ENCODE data around the gene PDE1C. TPM values are rescaled to one million over a fixed set of nuclear protein-coding genes. Genes with fewer than 3 reads are reported as not detected.

The PDE1C gene
- total RNA-seq, 2 experiments from 2014 or later, result not detected

DNA sequence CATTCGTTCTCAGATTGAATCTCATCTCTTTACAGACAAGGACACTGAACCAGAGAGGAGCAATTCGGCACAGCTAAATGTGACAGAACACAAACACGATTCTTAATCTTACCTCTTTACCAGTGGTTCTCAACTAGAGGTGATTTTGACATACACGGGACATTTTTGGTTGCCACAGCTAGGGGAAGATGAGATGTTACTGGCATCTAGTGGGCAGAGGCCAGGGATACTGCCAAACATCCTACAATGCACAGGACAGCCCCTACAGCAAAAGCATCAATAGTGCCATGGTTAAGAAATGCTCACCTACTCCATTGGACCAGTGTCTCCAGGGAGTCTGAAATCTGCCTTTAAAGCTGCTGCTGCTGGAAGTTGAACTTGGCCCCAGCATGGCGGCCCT is 27.3 kb downstream of the PDE1C start:
- Mint-ChIP-seq H3K4me1 (no peaks in the 10 kb centered on the region), H3K27me3 (no peaks in the 10 kb centered on the region), H3K36me3 (ENCODE audit: low read depth) (no peaks in the 10 kb centered on the region), H3K9me3 (ENCODE audit: low read depth) (no peaks in the 10 kb centered on the region), H3K4me3 (no peak overlapping the region), H3K27ac (no peak overlapping the region)
- intact Hi-C loops (cut with DNase I, micrococcal nuclease), result no loop called here
- CTCF ChIA-PET, result no interaction called here
- ATAC-seq, result no peak
- POLR2A ChIA-PET, result no interaction called here
- no peak for DNase-seq

DNA sequence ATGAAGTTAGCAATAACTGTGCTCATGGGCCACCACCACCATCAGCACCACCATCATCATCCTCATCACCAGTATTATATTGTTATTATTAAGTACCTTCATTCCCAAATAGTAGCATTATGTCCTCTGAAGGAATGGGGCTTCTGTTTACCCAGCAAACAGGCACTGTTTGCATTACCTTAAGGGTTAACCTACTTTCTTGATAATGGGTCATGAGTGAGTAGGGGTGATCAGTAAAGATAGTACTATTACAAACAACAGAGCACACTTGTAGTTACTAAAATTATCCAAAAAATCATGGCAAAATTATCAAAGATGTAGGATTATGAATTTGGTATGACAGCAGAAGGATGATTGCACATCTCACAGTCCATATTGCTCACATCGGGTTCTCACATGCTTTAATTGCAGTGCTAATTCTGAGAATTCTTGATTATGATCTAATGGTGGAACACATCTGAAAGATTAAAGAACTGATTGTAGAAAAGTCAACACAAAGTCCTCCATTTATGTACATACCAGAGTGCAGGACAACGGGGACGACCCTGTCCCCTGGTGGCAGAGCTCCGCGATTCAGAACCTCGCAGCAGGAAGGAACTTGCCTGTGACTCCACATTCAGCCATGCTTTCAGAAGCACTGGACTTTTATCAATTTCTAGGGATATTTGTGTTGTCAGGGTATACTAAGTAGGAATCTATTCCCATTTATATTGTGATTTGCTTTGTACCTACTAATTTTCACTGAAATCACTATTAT is 31.0 kb downstream of the PDE1C start:
- DNase-seq (no peak), ATAC-seq (no peak)
- intact Hi-C loops (cut with DNase I, micrococcal nuclease), result no loop called here
- Mint-ChIP-seq H3K9me3 (ENCODE audit: low read depth) (peaks cover 1% of the 10 kb centered on the region), H3K4me3 (no peak overlapping the region), H3K27ac (no peak overlapping the region), H3K27me3 (peaks cover 2% of the 10 kb centered on the region), H3K36me3 (ENCODE audit: low read depth) (no peaks in the 10 kb centered on the region), H3K4me1 (no peaks in the 10 kb centered on the region)
- POLR2A ChIA-PET, result no interaction called here
- CTCF ChIA-PET, result no interaction called here

DNA sequence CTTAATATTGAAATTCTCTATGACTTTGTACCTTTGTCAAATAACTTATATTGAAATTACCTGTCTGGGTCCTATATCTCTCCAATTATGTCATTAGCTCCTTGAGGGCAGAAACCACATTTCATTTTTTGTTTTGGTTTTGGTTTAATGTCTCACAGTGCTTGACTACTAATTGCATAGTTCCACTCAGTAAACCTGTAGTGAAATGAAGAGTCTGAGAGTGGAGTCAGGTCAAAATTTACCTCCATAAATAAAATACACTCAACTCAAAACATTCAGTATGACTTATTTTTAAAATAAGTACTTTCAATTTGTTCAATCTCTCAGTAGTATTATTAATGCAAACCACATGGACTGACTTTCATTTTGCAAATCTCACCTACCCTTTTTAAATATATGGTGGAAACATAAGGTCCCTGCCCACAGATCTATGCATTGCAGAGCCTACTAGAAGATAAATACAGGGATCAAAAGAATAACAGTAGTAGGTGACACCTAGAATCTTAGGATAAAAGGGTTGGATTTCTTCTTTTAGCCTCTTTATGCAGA is 32.5 kb downstream of the PDE1C start:
- H3K4me3 Mint-ChIP-seq, result no peak overlapping the region
- ChIA-PET POLR2A (no interaction called here), CTCF (interaction anchor here (0.7 kb wide), 1 partner anchor 901 kb away, joined by 3 read pairs; no protein-coding TSS in a partner anchor)
- H3K9me3 Mint-ChIP-seq (ENCODE audit: low read depth), result peaks cover 1% of the 10 kb centered on the region
- intact Hi-C loops (cut with DNase I, micrococcal nuclease), result no loop called here
- no peak overlapping the region for H3K27ac Mint-ChIP-seq
- ATAC-seq, result no peak
- peaks cover 2% of the 10 kb centered on the region for H3K27me3 Mint-ChIP-seq
- no peaks in the 10 kb centered on the region for H3K4me1 Mint-ChIP-seq
- DNase-seq, result no peak
- H3K36me3 Mint-ChIP-seq (ENCODE audit: low read depth), result no peaks in the 10 kb centered on the region

DNA sequence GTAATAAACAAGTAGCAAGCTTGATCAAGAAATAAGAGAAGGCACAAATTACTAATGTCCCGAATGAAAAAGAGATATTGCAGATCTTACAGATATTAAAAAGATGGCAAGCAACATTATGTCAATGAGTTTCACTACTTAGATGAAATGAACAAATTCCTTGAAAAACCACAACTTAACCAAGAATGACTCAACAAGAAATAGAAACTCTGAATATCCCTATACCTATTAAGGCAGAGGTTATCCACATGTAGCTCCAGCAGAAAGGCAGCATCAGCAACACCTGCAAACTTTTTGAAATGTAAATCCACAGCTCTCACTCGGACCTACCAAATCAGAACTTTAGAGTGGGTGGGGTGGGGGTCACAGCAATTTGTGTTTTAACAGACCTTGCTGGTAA is 33.6 kb downstream of the PDE1C start:
- H3K4me1 Mint-ChIP-seq, result no peaks in the 10 kb centered on the region
- no peak overlapping the region for H3K27ac Mint-ChIP-seq
- DNase-seq (no peak), ATAC-seq (no peak)
- ChIA-PET POLR2A (no interaction called here), CTCF (interaction anchor here (0.6 kb wide), 1 partner anchor 55 kb away, joined by 3 read pairs; no protein-coding TSS in a partner anchor)
- no peak overlapping the region for H3K4me3 Mint-ChIP-seq
- no peaks in the 10 kb centered on the region for H3K36me3 Mint-ChIP-seq (ENCODE audit: low read depth)
- H3K27me3 Mint-ChIP-seq, result peaks cover 2% of the 10 kb centered on the region
- peaks cover 2% of the 10 kb centered on the region for H3K9me3 Mint-ChIP-seq (ENCODE audit: low read depth)
- intact Hi-C loops (cut with DNase I, micrococcal nuclease), result no loop called here

DNA sequence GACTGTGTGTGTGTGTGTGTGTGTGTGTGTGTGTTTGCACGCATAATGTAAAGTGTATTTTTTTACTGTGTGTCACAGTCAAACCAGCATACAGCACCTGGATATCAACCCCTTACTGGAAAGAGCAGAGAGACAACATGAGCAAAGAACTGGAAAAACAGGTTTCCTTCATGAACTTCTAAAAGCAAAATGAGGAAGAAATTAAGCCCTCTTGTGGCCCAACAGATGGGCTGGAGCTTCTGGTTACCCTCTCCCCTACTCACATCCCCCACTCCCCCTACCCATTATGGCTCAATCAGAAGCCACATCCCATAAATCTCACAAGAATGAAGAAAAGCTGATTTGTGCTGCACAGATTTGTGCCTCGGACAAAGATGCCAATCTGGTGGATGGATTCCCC is 36.2 kb downstream of the PDE1C start:
- intact Hi-C loops (cut with DNase I, micrococcal nuclease), result no loop called here
- Mint-ChIP-seq H3K27ac (no peak overlapping the region), H3K27me3 (peaks cover 2% of the 10 kb centered on the region), H3K4me1 (no peaks in the 10 kb centered on the region), H3K9me3 (ENCODE audit: low read depth) (peaks cover 4% of the 10 kb centered on the region), H3K36me3 (ENCODE audit: low read depth) (no peaks in the 10 kb centered on the region), H3K4me3 (no peak overlapping the region)
- no peak for DNase-seq
- CTCF ChIA-PET, result no interaction called here
- POLR2A ChIA-PET, result no interaction called here
- no peak for ATAC-seq

DNA sequence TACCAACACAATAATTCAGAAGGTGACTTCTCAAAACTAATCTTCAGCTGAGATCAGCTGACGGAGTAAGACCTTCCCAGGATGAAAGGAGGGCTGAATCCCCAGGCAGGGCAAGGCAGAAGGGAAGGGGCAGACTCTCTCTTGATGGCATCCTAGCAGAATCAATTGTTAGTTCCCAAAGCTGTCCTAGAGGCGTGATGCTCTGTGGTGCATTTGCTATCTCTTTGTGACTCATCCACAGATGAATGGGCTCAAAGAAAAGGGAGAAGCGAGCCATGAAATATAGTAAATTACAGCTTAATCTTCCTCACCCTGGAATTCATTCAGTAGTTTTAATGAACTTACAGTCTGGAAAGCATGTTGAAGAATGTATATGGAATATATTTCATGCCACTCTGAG is 37.2 kb downstream of the PDE1C start:
- intact Hi-C loops (cut with DNase I, micrococcal nuclease), result no loop called here
- H3K27me3 Mint-ChIP-seq, result peaks cover 2% of the 10 kb centered on the region
- DNase-seq (no peak), ATAC-seq (no peak)
- no peak overlapping the region for H3K4me3 Mint-ChIP-seq
- POLR2A ChIA-PET, result no interaction called here
- H3K27ac Mint-ChIP-seq, result no peak overlapping the region
- peaks cover 4% of the 10 kb centered on the region for H3K9me3 Mint-ChIP-seq (ENCODE audit: low read depth)
- CTCF ChIA-PET, result no interaction called here
- H3K36me3 Mint-ChIP-seq (ENCODE audit: low read depth), result no peaks in the 10 kb centered on the region
- H3K4me1 Mint-ChIP-seq, result no peaks in the 10 kb centered on the region

DNA sequence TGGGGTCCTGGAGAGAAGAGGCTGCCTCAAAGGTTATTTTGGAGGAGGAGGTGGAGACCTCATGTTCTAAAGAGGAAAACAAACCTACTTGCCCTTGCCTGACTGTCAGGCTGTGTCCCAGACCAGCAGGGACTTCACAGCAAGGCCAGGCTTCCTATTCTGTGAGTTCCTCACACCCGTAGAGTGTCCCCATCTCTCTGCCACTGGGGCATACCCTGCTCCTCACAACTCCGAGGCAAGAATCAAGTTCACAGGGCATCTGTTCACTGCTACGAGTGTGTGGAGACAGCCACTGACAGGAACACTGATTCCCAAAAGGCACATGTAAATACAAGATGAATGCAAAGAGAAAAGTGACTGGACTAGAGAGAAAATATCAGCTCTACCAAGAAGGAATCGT is 38.0 kb downstream of the PDE1C start:
- ChIA-PET CTCF (no interaction called here), POLR2A (no interaction called here)
- H3K36me3 Mint-ChIP-seq (ENCODE audit: low read depth), result no peaks in the 10 kb centered on the region
- intact Hi-C loops (cut with DNase I, micrococcal nuclease), result no loop called here
- peaks cover 4% of the 10 kb centered on the region for H3K9me3 Mint-ChIP-seq (ENCODE audit: low read depth)
- H3K4me1 Mint-ChIP-seq, result no peaks in the 10 kb centered on the region
- no peak overlapping the region for H3K27ac Mint-ChIP-seq
- no peak overlapping the region for H3K4me3 Mint-ChIP-seq
- no peak for DNase-seq
- H3K27me3 Mint-ChIP-seq, result peaks cover 2% of the 10 kb centered on the region
- no peak for ATAC-seq

DNA sequence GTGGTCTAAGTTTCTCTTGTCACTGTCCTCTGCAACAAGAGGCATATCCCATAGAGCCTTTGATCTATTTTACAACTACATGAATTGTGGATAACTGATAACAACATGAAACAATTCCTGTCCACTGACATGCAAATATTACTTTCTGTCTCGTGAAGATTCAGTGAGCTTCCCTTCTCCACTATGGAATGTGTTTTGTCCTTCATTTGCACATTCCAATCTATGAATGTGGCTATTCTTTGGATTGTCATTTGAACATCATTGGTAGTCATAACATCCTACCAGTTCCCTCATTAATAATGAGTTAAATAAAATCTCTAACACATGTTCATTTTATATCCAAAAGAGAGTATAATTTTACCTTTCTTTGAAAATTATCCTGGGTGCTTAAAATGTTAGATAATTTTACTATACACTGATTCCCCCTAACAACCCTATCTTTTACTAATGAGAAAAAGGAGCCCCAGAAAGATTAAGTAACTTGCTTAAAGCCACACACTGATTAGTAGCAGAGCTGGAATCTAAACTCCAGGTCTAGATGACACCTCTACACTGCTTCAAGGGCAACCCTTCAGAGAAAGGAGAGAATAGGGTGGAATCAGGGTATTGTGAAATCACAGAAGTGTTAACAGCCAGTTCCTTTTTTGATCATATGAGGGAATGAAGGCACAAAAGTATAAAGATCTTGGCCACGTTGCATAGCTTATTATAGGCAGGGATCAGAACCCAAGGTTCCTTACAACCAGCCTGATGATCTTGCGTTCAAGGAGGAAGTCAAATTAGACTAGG is 39.1 kb downstream of the PDE1C start:
- Mint-ChIP-seq H3K27ac (no peak overlapping the region), H3K4me3 (no peak overlapping the region), H3K27me3 (peaks cover 2% of the 10 kb centered on the region), H3K4me1 (no peaks in the 10 kb centered on the region), H3K36me3 (ENCODE audit: low read depth) (no peaks in the 10 kb centered on the region), H3K9me3 (ENCODE audit: low read depth) (peaks cover 7% of the 10 kb centered on the region)
- DNase-seq (no peak), ATAC-seq (no peak)
- ChIA-PET POLR2A (no interaction called here), CTCF (no interaction called here)
- intact Hi-C loops (cut with DNase I, micrococcal nuclease), result no loop called here

DNA sequence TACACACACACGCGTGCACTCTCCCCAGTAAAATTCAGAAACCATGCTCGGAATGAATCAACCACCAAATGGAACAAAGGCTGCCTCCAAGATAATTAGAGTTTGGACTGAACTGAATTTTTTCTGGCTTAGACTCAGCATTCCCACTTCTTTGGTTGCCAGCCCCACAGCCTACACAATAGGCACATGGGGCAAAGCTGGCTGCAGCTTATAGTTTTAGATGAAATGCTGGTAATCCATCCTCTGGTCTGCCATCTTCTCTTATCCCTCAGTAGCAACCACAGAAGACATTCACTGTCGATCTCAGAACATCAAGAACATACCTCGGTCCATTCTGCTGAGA is 44.2 kb downstream of the PDE1C start:
- no peaks in the 10 kb centered on the region for H3K36me3 Mint-ChIP-seq (ENCODE audit: low read depth)
- ChIA-PET POLR2A (no interaction called here), CTCF (no interaction called here)
- H3K27ac Mint-ChIP-seq, result no peak overlapping the region
- H3K4me1 Mint-ChIP-seq, result no peaks in the 10 kb centered on the region
- H3K27me3 Mint-ChIP-seq, result no peaks in the 10 kb centered on the region
- H3K4me3 Mint-ChIP-seq, result no peak overlapping the region
- intact Hi-C loops (cut with DNase I, micrococcal nuclease), result no loop called here
- ATAC-seq (no peak), DNase-seq (no peak)
- H3K9me3 Mint-ChIP-seq (ENCODE audit: low read depth), result peaks cover 5% of the 10 kb centered on the region

DNA sequence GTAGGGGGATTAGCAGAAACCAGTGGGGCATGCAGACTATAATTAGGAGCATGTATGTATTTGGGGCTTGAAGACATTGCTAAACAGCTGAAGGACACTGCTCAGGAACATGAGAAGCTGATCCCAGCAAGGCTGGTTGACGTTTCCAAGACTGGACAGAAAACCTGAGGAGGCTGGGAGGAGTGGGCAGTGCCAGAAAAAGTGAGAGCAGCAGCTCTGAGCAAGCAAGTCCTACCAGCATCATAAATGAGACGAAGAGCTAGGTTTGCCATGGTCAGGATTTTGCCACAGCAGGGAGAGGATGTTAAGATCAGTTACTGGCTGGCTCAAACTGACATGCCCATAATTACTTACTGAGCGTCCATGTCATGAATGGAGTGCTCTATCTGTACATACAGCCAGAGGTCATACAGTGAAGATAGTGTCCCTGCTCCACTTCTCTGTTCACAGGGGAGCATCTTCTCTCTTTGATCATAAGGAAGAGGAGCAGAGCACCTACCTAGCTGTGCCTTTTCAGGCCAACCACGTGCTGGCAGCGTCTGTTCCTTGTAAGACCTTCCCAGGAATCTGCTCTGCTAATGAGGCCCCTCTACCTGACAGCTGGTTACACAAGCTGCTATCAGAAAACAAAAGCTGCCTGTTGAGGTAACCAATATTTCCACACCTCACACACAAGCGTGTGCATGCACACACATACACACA is 44.7 kb downstream of the PDE1C start:
- H3K4me1 Mint-ChIP-seq, result no peaks in the 10 kb centered on the region
- no peak for DNase-seq
- no peak overlapping the region for H3K4me3 Mint-ChIP-seq
- no peaks in the 10 kb centered on the region for H3K27me3 Mint-ChIP-seq
- peaks cover 5% of the 10 kb centered on the region for H3K9me3 Mint-ChIP-seq (ENCODE audit: low read depth)
- CTCF ChIA-PET, result interaction anchor here (0.6 kb wide), 1 partner anchor 1307 kb away, joined by 3 read pairs; no protein-coding TSS in a partner anchor
- intact Hi-C loops (cut with DNase I, micrococcal nuclease), result no loop called here
- POLR2A ChIA-PET, result no interaction called here
- no peaks in the 10 kb centered on the region for H3K36me3 Mint-ChIP-seq (ENCODE audit: low read depth)
- no peak overlapping the region for H3K27ac Mint-ChIP-seq
- ATAC-seq, result no peak

DNA sequence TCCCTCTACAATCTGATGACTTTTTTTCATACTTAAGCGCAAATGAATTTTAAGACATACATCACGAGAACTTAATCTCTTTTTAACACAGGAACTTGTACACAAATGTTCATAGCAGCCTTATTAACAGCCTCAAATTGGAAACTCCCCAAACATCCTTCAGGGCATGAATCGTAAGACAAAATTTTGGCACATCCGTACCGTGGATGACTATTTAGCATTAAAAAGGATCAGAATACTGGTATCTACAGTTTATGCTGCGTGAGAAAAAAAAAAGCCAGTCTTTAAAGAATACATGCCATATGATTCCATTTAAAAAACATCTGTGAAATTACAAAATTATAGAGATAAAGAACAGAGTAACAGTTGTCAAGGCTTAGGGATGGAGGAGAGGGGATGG is 46.8 kb downstream of the PDE1C start:
- POLR2A ChIA-PET, result no interaction called here
- Mint-ChIP-seq H3K27me3 (no peaks in the 10 kb centered on the region), H3K36me3 (ENCODE audit: low read depth) (no peaks in the 10 kb centered on the region), H3K9me3 (ENCODE audit: low read depth) (peaks cover 6% of the 10 kb centered on the region), H3K4me1 (no peaks in the 10 kb centered on the region), H3K4me3 (no peak overlapping the region), H3K27ac (no peak overlapping the region)
- CTCF ChIA-PET, result no interaction called here
- ATAC-seq (no peak), DNase-seq (no peak)
- intact Hi-C loops (cut with DNase I, micrococcal nuclease), result no loop called here

DNA sequence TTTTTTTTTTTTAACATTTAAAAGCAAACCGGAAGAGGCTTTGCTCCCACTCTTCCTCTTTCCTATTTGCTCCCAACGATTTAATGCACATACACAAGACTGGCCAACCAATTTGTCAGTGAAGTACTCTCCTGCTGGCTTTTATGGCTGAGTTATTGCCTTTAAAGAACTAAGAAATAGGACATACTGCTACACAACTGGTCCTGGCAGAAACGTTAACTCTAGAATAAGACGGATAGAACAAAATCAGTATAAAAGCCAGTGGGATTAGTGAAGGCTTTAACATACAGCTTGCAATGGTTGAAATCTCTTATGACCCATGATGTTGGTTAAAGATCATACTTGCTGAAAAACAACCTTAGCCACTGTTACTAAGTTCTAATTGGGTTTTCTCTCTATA is 47.2 kb downstream of the PDE1C start:
- CTCF ChIA-PET, result no interaction called here
- intact Hi-C loops (cut with DNase I, micrococcal nuclease), result no loop called here
- ATAC-seq (no peak), DNase-seq (no peak)
- H3K27me3 Mint-ChIP-seq, result no peaks in the 10 kb centered on the region
- H3K9me3 Mint-ChIP-seq (ENCODE audit: low read depth), result peaks cover 8% of the 10 kb centered on the region
- H3K27ac Mint-ChIP-seq, result no peak overlapping the region
- no peak overlapping the region for H3K4me3 Mint-ChIP-seq
- no peaks in the 10 kb centered on the region for H3K36me3 Mint-ChIP-seq (ENCODE audit: low read depth)
- H3K4me1 Mint-ChIP-seq, result no peaks in the 10 kb centered on the region
- POLR2A ChIA-PET, result no interaction called here

Data from activated CD4-positive, alpha-beta T cell treated with anti-CD3 and anti-CD28 coated beads for 36 hours (primary cell).